Measurements from ENCODE around the gene BEAN1. TPM values are rescaled to one million over a fixed set of nuclear protein-coding genes. Genes with fewer than 3 reads are reported as not detected.
A peak's percentile ranks its signal among the peaks of the same experiment; 100 is the strongest.
"Not testable (repeated sequence)": the region's sequence is repeated elsewhere in the genome, so short reads cannot be mapped to it uniquely, and the experiment has no call there.

The BEAN1 gene
- total RNA-seq, 4 donors from 2014 or later = 0.52 to 3.9 TPM; not detected in 2

- intact Hi-C loops (cut with DNase I; ENCODE audit: low total_unique reads) = no loop called here
- no peak overlapping the region for H3K27ac ChIP-seq
- no peaks in the 10 kb centered on the region for H3K36me3 ChIP-seq
- H3K4me3 ChIP-seq = no peak overlapping the region
- H3K27me3 ChIP-seq = no peaks in the 10 kb centered on the region
- no peak for TF ChIP-seq CTCF (IDR thresholded peaks at IDR 0.05)
- TF ChIP-seq POLR2A (IDR thresholded peaks at IDR 0.05) = no peak
- H3K4me1 ChIP-seq = no peaks in the 10 kb centered on the region
- DNase-seq = peak in 1 of 2 donors; percentile 0
- no peaks in the 10 kb centered on the region for H3K9me3 ChIP-seq
Measured at GRCh38 chr16:66495440-66495839, 68.3 kb downstream of the BEAN1 start.

- H3K27ac ChIP-seq; H3K27me3 ChIP-seq; H3K4me1 ChIP-seq; H3K4me3 ChIP-seq; H3K9me3 ChIP-seq; intact Hi-C loops (cut with DNase I; ENCODE audit: low total_unique reads); H3K36me3 ChIP-seq: not testable (repeated sequence)
- DNase-seq = peak; percentile 4 to 11
Measured at GRCh38 chr16:66496226-66496625, 69.1 kb downstream of the BEAN1 start.

GRCh38 chr16:66497921-66498320 is 70.8 kb downstream of the BEAN1 start:
- H3K9me3 ChIP-seq; H3K27ac ChIP-seq; DNase-seq; H3K36me3 ChIP-seq; H3K4me1 ChIP-seq; intact Hi-C loops (cut with DNase I; ENCODE audit: low total_unique reads); H3K4me3 ChIP-seq; H3K27me3 ChIP-seq: not testable (repeated sequence)

GRCh38 chr16:66501563-66501962 is 74.5 kb downstream of the BEAN1 start:
- intact Hi-C loops (cut with DNase I; ENCODE audit: low total_unique reads); H3K27me3 ChIP-seq; H3K36me3 ChIP-seq; H3K4me3 ChIP-seq; H3K9me3 ChIP-seq; DNase-seq; H3K4me1 ChIP-seq: not testable (repeated sequence)
- H3K27ac ChIP-seq = peak overlapping the region in 1 of 2 donors; percentile 70

GRCh38 chr16:66502020-66502913 is 75.2 kb downstream of the BEAN1 start:
- Histone ChIP-seq H3K4me1 (no peaks in the 10 kb centered on the region), H3K36me3 (no peaks in the 10 kb centered on the region), H3K9me3 (no peaks in the 10 kb centered on the region), H3K4me3 (no peak overlapping the region), H3K27me3 (no peaks in the 10 kb centered on the region), H3K27ac (peak overlapping the region; percentile 62 to 70)
- intact Hi-C loops (cut with DNase I; ENCODE audit: low total_unique reads) = no loop called here
- TF ChIP-seq POLR2A (IDR thresholded peaks at IDR 0.05) (no peak), CTCF (IDR thresholded peaks at IDR 0.05) (no peak)
- peak; percentile 82 to 92 for DNase-seq

- intact Hi-C loops (cut with DNase I; ENCODE audit: low total_unique reads) = no loop called here
- peak; percentile 23 to 29 for DNase-seq
- Histone ChIP-seq H3K27ac (peak overlapping the region; percentile 62 to 70), H3K27me3 (no peaks in the 10 kb centered on the region), H3K36me3 (no peaks in the 10 kb centered on the region), H3K9me3 (no peaks in the 10 kb centered on the region), H3K4me3 (no peak overlapping the region), H3K4me1 (no peaks in the 10 kb centered on the region)
- TF ChIP-seq CTCF (IDR thresholded peaks at IDR 0.05) = no peak
- TF ChIP-seq POLR2A (IDR thresholded peaks at IDR 0.05) = no peak
Measured at GRCh38 chr16:66503030-66503429, 75.9 kb downstream of the BEAN1 start.
